Measurements from ENCODE around the gene PALM3. TPM values are rescaled to one million over a fixed set of nuclear protein-coding genes. Genes with fewer than 3 reads are reported as not detected.
A peak's percentile ranks its signal among the peaks of the same experiment; 100 is the strongest.

PALM3 gene
- total and polyA plus RNA-seq, 10 of the 15 experiments (the other 5 are each of a cell fraction or from before 2014, with no cell fraction given), result 0.07 TPM; not detected in 9

DNA sequence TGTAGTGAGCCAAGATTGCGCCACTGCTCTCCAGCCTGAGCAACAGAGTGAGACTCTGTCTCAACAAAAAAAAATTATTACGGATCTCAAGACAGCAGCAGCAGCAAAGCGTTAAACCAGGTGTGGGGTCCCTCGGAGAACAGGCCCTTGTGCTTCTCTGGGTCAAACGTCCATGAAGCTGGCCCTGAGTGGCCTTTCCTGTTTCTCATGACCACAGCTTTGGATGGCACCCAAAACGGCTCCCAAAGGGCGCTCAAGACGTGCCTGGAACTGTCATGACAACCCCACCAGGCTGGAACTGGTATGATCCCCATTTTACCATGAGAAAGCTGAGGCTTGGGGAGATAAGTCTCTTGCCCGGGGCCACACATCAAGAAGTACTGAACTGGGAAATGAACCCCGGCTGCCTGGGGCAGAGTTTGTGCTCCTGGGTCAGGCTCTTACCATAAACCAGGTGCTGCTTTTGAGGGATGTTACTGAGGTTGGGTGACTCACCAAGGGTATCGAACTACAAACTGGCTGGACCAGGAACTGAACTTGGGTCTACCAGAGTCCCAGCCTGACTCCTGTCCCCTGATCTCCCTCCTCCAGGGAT lies 40.3 kb upstream of the PALM3 start:
- no peaks in the 10 kb centered on the region for H3K4me1 ChIP-seq (ENCODE audit: control insufficient read depth, insufficient read depth, low read length)
- H3K36me3 ChIP-seq (ENCODE audit: control insufficient read depth in 2 of 2, insufficient read depth in 2 of 2, low read length in 1 of 2), result peaks cover 6 to 14% of the 10 kb centered on the region in 2 experiments
- CTCF ChIA-PET, result interaction anchor here (2.2 kb wide), 1 partner anchor 12 kb away, joined by 12 read pairs; no protein-coding TSS in a partner anchor
- ATAC-seq (no peak), DNase-seq (ENCODE audit: low read depth, low spot score) (no peak), FAIRE-seq (peak; percentile 23)
- no peaks in the 10 kb centered on the region for H3K9me3 ChIP-seq (replicated peaks; ENCODE audit: control insufficient read depth, insufficient read depth, low read length)
- SMC1A ChIA-PET (ENCODE audit: uncharacterized antibody, unreplicated experiment), result interaction anchor here (0.7 kb wide), 1 partner anchor 289 kb away, joined by 3 read pairs; no protein-coding TSS in a partner anchor
- H3K9ac ChIP-seq (ENCODE audit: control insufficient read depth, insufficient read depth, low read length), result no peak overlapping the region
- POLR2A ChIA-PET, result no interaction called here
- no TSS peak for BruUV-seq (replicated peaks)
- no peaks in the 10 kb centered on the region for H3K27me3 ChIP-seq (replicated peaks in 1 of 2; ENCODE audit: control insufficient read depth in 2 of 2, insufficient read depth in 2 of 2, low read length in 1 of 2)
- H3K4me2 ChIP-seq (ENCODE audit: control insufficient read depth, insufficient read depth), result no peak overlapping the region
- no peak for TF ChIP-seq RFX5 (IDR thresholded peaks at IDR 0.05; ENCODE audit: low read depth, low read length)
- no peak for TF ChIP-seq POLR2AphosphoS5 (IDR thresholded peaks at IDR 0.05; ENCODE audit: low read length)
- no peak for TF ChIP-seq SMAD5 (IDR thresholded peaks at IDR 0.05; ENCODE audit: low read depth)
- intact Hi-C loops (cut with micrococcal nuclease; ENCODE audit: unreplicated experiment) (no loop called here), in situ Hi-C loops (cut with MboI) (no loop called here)
- no peak overlapping the region for H3K27ac ChIP-seq (ENCODE audit: control insufficient read depth, insufficient read depth)
- H3K79me2 ChIP-seq (ENCODE audit: control insufficient read depth, insufficient read depth, low read length), result no peaks in the 10 kb centered on the region
- RAD21 ChIA-PET (ENCODE audit: unreplicated experiment), result no interaction called here
- H4K20me1 ChIP-seq (ENCODE audit: control insufficient read depth, insufficient read depth), result no peaks in the 10 kb centered on the region
- H2AFZ ChIP-seq (ENCODE audit: control insufficient read depth, low read depth, low read length), result no peak overlapping the region
- H3K4me3 ChIP-seq, result no peak overlapping the region
- 92% methylated on average over 11 of the region's 11 CpGs for WGBS (ENCODE audit: insufficient coverage, insufficient replicate concordance, low lambda C conversion rate, missing lambda C conversion rate)

DNA sequence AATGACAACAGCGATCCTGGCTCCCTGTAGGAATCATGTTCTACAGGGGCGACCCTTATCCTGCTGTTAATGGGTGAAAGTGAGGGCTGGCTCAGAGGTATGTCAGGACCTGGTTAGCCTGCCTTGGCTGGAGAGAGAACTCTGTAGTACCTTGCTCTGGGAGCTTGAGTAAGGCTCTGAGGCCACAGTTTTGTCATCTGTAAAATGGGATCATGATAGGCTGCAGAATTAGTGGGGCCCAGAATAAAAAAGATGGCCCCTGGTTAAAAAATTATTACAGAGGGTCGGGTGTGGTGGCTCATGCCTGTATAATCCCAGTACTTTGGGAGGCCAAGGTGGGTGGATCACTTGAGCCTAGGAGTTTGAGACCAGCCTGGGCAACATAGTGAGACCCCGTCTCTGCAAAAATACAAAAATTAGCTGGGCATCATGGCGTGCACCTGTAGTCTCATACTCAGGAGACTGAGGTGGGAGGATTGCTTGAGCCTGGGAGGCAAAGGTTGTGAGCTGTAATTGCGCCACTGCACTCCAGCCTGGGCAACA lies 39.2 kb upstream of the PALM3 start:
- CTCF ChIA-PET, result interaction anchor here (1.5 kb wide), 1 partner anchor 35 kb away, joined by 4 read pairs; the partner anchor contains the start of gene ASF1B
- H3K27ac ChIP-seq (ENCODE audit: control insufficient read depth, insufficient read depth), result no peak overlapping the region
- POLR2A ChIA-PET, result no interaction called here
- intact Hi-C loops (cut with micrococcal nuclease; ENCODE audit: unreplicated experiment) (no loop called here), in situ Hi-C loops (cut with MboI) (no loop called here)
- H3K27me3 ChIP-seq (replicated peaks in 1 of 2; ENCODE audit: control insufficient read depth in 2 of 2, insufficient read depth in 2 of 2, low read length in 1 of 2), result no peaks in the 10 kb centered on the region
- H3K9me3 ChIP-seq (replicated peaks; ENCODE audit: control insufficient read depth, insufficient read depth, low read length), result no peaks in the 10 kb centered on the region
- H2AFZ ChIP-seq (ENCODE audit: control insufficient read depth, low read depth, low read length), result no peak overlapping the region
- no TSS peak for BruUV-seq (replicated peaks)
- no peak overlapping the region for H3K9ac ChIP-seq (ENCODE audit: control insufficient read depth, insufficient read depth, low read length)
- no peaks in the 10 kb centered on the region for H3K79me2 ChIP-seq (ENCODE audit: control insufficient read depth, insufficient read depth, low read length)
- SMC1A ChIA-PET (ENCODE audit: uncharacterized antibody, unreplicated experiment), result no interaction called here
- H3K4me1 ChIP-seq (ENCODE audit: control insufficient read depth, insufficient read depth, low read length), result no peaks in the 10 kb centered on the region
- 91% methylated on average over 6 of the region's 6 CpGs for WGBS (ENCODE audit: insufficient coverage, insufficient replicate concordance, low lambda C conversion rate, missing lambda C conversion rate)
- no peak overlapping the region for H3K4me2 ChIP-seq (ENCODE audit: control insufficient read depth, insufficient read depth)
- DNase-seq (ENCODE audit: low read depth, low spot score), result no peak
- no peak overlapping the region for H3K4me3 ChIP-seq
- no peaks in the 10 kb centered on the region for H4K20me1 ChIP-seq (ENCODE audit: control insufficient read depth, insufficient read depth)
- FAIRE-seq, result no peak
- ATAC-seq, result no peak
- RAD21 ChIA-PET (ENCODE audit: unreplicated experiment), result no interaction called here
- H3K36me3 ChIP-seq (ENCODE audit: control insufficient read depth in 2 of 2, insufficient read depth in 2 of 2, low read length in 1 of 2), result peaks cover 6 to 17% of the 10 kb centered on the region in 2 experiments
- TF ChIP-seq, protein P1, sequence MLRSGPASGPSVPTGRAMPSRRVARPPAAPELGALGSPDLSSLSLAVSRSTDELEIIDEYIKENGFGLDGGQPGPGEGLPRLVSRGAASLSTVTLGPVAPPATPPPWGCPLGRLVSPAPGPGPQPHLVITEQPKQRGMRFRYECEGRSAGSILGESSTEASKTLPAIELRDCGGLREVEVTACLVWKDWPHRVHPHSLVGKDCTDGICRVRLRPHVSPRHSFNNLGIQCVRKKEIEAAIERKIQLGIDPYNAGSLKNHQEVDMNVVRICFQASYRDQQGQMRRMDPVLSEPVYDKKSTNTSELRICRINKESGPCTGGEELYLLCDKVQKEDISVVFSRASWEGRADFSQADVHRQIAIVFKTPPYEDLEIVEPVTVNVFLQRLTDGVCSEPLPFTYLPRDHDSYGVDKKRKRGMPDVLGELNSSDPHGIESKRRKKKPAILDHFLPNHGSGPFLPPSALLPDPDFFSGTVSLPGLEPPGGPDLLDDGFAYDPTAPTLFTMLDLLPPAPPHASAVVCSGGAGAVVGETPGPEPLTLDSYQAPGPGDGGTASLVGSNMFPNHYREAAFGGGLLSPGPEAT (IDR thresholded peaks at IDR 0.05; ENCODE audit: low read depth), result no peak
- TF ChIP-seq RBBP5 (conservative IDR thresholded peaks at IDR 0.05), result no peak
- no peak for TF ChIP-seq BRCA1 (IDR thresholded peaks at IDR 0.05; ENCODE audit: low read depth, low read length)
- TF ChIP-seq MEF2A (IDR thresholded peaks at IDR 0.05; ENCODE audit: insufficient read depth, low read depth, low read length), result no peak
- no peak for TF ChIP-seq HDGF (IDR thresholded peaks at IDR 0.05)
- no peak for TF ChIP-seq GABPA (IDR thresholded peaks at IDR 0.05; ENCODE audit: low read depth)
- no peak for TF ChIP-seq ZNF207 (IDR thresholded peaks at IDR 0.05; ENCODE audit: borderline replicate concordance)
- TF ChIP-seq ATF7 (IDR thresholded peaks at IDR 0.05; ENCODE audit: low read depth), result no peak
- no peak for TF ChIP-seq BCL11A (IDR thresholded peaks at IDR 0.05; ENCODE audit: low read depth, low read length)
- no peak for TF ChIP-seq MEF2B (IDR thresholded peaks at IDR 0.05; ENCODE audit: partially characterized antibody, poor library complexity, severe bottlenecking)
- TF ChIP-seq ZZZ3 (IDR thresholded peaks at IDR 0.05; ENCODE audit: control insufficient read depth, insufficient read length, low read depth), result no peak
- no peak for TF ChIP-seq YY1 (IDR thresholded peaks at IDR 0.05; ENCODE audit: low read depth, low read length)
- TF ChIP-seq SRF (IDR thresholded peaks at IDR 0.05; ENCODE audit: low read depth in 2 of 2, low read length in 2 of 2), result no peak
- TF ChIP-seq ETV6 (conservative IDR thresholded peaks at IDR 0.05 in 1 of 2, IDR thresholded peaks at IDR 0.05 in 1 of 2; ENCODE audit: borderline replicate concordance in 1 of 2, low read depth in 1 of 2), result no peak
- TF ChIP-seq BMI1 (IDR thresholded peaks at IDR 0.05; ENCODE audit: borderline replicate concordance), result no peak
- no peak for TF ChIP-seq PML (IDR thresholded peaks at IDR 0.05; ENCODE audit: low read length)

Measured in GM12878 (cell line).